Osteoblast (primary cell): ENCODE measurements around the gene TRAPPC1. TPM values are rescaled to one million over a fixed set of nuclear protein-coding genes. Genes with fewer than 3 reads are reported as not detected.

Source experiments
- DNase-seq: peaks from one replicate; pipeline ENCODE4 v3.0.0; 2011; ENCODE audit warnings: low spot score, mixed read lengths; ENCODE audit not compliant: insufficient read length; ENCODE audit errors: missing footprints
- H2AFZ ChIP-seq: 2 replicates; pipeline ENCODE4 v1.6.0; 2011; ENCODE audit warnings: mild to moderate bottlenecking, low read length
- H3K27ac ChIP-seq: 2 replicates; pipeline ENCODE4 v1.5.1; 2011; ENCODE audit warnings: mild to moderate bottlenecking, low read depth, low read length, moderate library complexity
- H3K27me3 ChIP-seq: 2 replicates; pipeline ENCODE4 v1.6.0; 2012; ENCODE audit warnings: mild to moderate bottlenecking, control low read depth, inconsistent platforms, low read length, moderate library complexity; ENCODE audit not compliant: insufficient read depth
- H3K36me3 ChIP-seq: 2 replicates; pipeline ENCODE4 v1.5.1; 2011; ENCODE audit warnings: mild to moderate bottlenecking, low read length, control low read depth, moderate library complexity; ENCODE audit not compliant: insufficient read depth
- H3K4me1 ChIP-seq: 2 replicates; pipeline ENCODE4 v1.5.1; 2011; ENCODE audit warnings: mild to moderate bottlenecking, low read length, control low read depth, moderate library complexity; ENCODE audit not compliant: insufficient read depth
- H3K4me2 ChIP-seq: 2 replicates; pipeline ENCODE4 v1.6.0; 2011; ENCODE audit warnings: mild to moderate bottlenecking, low read length; ENCODE audit not compliant: insufficient read depth
- H3K4me3 ChIP-seq: fragments of 200-600 bp; sonication (generic); 3 replicates; pipeline ENCODE4 v1.5.1; 2012; ENCODE audit warnings: mild to moderate bottlenecking, low read length, inconsistent platforms; ENCODE audit not compliant: insufficient read depth
- H3K79me2 ChIP-seq: 2 replicates; pipeline ENCODE4 v1.6.0; 2012; ENCODE audit warnings: mild to moderate bottlenecking, low read length, control low read depth, inconsistent platforms; ENCODE audit not compliant: insufficient read depth
- H3K9me3 ChIP-seq: 2 replicates; pipeline ENCODE4 v1.5.1; 2011; ENCODE audit warnings: low read depth, low read length, control low read depth
- H4K20me1 ChIP-seq: 2 replicates; pipeline ENCODE4 v1.6.0; 2012; ENCODE audit warnings: mild to moderate bottlenecking, low read length, control low read depth; ENCODE audit not compliant: insufficient read depth
- total RNA-seq: library from RNA; depleted of rRNA; stranded (reverse); fragments of >200 nt; gene quantifications from 2 replicates; pipeline ENCODE4 v1.2.3, GENCODE V29; 2012
- TF ChIP-seq, protein P1 (sequence below): IDR thresholded peaks from 2 replicates; pipeline ENCODE4 v1.5.1; 2011; ENCODE audit warnings: mild to moderate bottlenecking, low read depth, low read length, moderate library complexity; ENCODE audit errors: extremely low read depth

The TRAPPC1 gene
- total RNA-seq, 1 donor = 26.1 TPM

DNA sequence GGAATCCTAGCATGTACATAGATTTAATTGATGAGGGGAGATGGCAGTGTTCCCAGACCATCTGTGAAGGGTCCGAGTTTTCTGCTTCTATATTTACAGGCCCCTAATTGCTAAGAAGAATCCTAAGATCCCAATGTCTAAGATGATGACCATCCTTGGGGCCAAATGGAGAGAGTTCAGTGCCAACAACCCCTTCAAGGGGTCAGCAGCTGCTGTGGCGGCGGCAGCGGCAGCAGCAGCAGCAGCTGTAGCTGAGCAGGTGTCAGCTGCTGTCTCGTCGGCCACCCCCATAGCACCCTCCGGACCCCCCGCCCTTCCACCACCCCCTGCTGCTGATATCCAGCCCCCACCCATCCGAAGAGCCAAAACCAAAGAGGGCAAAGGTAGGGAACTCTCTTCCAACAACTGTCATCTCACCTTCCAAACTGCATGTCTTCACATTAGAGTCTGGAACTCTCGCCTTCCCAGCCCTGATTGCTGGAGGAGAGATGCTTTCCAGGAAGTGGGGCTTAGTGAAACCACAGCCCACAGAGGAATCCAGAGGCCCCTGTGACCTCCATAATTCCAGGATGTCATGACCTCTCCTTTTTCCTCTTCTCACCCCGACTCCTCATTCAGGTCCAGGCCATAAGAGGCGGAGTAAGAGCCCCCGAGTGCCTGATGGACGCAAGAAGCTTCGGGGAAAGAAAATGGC, 38.4 kb downstream of the TRAPPC1 start:
- peaks cover 16% of the 10 kb centered on the region for H4K20me1 ChIP-seq
- TF ChIP-seq, protein P1, sequence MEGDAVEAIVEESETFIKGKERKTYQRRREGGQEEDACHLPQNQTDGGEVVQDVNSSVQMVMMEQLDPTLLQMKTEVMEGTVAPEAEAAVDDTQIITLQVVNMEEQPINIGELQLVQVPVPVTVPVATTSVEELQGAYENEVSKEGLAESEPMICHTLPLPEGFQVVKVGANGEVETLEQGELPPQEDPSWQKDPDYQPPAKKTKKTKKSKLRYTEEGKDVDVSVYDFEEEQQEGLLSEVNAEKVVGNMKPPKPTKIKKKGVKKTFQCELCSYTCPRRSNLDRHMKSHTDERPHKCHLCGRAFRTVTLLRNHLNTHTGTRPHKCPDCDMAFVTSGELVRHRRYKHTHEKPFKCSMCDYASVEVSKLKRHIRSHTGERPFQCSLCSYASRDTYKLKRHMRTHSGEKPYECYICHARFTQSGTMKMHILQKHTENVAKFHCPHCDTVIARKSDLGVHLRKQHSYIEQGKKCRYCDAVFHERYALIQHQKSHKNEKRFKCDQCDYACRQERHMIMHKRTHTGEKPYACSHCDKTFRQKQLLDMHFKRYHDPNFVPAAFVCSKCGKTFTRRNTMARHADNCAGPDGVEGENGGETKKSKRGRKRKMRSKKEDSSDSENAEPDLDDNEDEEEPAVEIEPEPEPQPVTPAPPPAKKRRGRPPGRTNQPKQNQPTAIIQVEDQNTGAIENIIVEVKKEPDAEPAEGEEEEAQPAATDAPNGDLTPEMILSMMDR = no peak
- no peak overlapping the region for H3K4me3 ChIP-seq
- no peak overlapping the region for H2AFZ ChIP-seq
- DNase-seq = no peak
- peaks cover 77% of the 10 kb centered on the region for H3K36me3 ChIP-seq
- H3K27me3 ChIP-seq = no peaks in the 10 kb centered on the region
- H3K4me2 ChIP-seq = no peak overlapping the region
- no peaks in the 10 kb centered on the region for H3K9me3 ChIP-seq
- peaks cover 25% of the 10 kb centered on the region for H3K79me2 ChIP-seq
- peaks cover 20% of the 10 kb centered on the region for H3K4me1 ChIP-seq
- no peak overlapping the region for H3K27ac ChIP-seq

DNA sequence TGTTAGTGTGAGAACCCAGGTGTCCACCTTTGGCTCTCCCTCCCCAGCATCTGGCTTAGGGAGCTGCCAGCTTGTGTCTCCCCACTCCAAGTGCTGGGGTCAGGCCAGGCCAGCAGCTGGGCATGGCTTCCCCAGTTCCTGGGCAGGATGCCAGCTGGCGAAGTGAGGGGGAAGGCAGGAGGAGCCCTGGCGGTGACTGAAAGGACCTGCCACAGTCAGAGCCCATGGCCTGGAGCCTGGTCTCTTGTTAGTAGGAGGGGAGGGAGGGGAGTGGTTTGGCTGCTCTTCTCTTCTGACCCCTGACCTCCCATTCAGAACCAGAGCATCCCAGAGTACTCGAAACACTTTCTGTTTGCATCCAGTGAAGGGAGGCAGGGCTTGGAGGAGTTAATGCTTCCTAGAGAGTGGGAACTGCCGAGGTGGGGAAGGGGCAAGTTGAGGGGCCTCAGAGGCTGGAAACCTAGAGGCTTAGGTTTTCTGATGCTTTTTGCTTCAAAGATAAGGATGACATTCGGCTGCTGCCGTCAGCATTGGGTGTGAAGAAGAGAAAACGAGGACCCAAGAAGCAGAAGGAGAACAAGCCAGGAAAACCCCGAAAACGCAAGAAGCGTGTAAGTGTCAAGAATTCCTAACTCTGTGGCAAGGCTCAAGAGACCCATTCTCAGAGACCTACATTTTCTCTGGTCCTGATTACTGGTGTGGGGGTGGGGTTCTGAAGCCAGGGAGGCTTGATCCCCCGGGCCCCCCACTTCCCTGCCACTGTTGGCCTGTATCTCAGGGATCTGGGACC, 42.4 kb downstream of the TRAPPC1 start:
- no peaks in the 10 kb centered on the region for H3K27me3 ChIP-seq
- peak overlapping the region; percentile 39 for H3K4me3 ChIP-seq
- H3K27ac ChIP-seq = peak overlapping the region; percentile 79
- peaks cover 20% of the 10 kb centered on the region for H4K20me1 ChIP-seq
- peaks cover 36% of the 10 kb centered on the region for H3K79me2 ChIP-seq
- no peaks in the 10 kb centered on the region for H3K9me3 ChIP-seq
- H3K4me1 ChIP-seq = peaks cover 38% of the 10 kb centered on the region
- peak overlapping the region; percentile 97 for H3K4me2 ChIP-seq
- DNase-seq = peak; percentile 98
- H2AFZ ChIP-seq = no peak overlapping the region
- H3K36me3 ChIP-seq = peaks cover 45% of the 10 kb centered on the region
- TF ChIP-seq, protein P1 = peak; percentile 50

DNA sequence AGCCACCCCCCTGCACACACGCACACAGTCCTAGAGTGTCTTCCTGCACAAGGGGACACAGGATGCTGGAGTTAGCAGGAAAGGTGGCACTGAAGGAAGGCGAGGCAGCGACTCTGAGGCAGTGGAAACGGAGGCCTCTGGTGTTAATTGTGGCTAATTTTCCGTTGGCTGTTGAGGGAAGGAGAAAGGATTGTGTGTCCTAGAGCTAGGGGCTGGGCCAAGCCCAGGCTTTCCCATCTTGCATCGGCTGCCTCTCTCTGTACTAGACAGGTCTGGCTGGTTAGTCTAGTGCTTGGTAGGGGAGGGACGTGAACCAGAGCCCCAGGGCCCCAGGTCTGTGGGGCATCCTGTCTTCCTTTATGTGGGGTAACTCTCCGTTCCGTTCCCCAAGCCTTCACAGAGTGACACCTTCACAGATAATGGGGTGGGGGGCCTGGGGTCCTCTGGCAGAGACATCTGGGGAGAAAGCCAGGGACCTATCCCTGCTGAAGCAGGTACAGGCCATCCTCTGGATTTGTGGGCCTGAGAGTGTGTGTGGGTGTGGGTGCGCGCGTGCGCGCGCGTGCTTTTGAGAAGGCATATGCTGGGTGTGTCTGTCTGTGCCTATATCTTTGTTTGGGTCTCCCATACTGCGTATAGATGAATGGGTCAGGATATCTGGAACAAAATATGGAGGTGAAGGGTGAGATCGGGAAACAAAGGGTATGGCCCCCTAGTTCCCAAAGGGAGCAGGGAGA, 43.4 kb downstream of the TRAPPC1 start, which contains the start of gene CHD3:
CHD3 (plus strand) TSS at position 606 of the 737 bp plus-strand sequence. CDS start 212 bp downstream, outside the sequence.
- Histone ChIP-seq H3K79me2 (peaks cover 36% of the 10 kb centered on the region), H4K20me1 (peaks cover 20% of the 10 kb centered on the region), H3K27me3 (no peaks in the 10 kb centered on the region), H3K36me3 (peaks cover 35% of the 10 kb centered on the region), H3K27ac (peak within 1 kb of the TSS; percentile 79), H3K4me1 (peaks cover 44% of the 10 kb centered on the region), H3K4me2 (peak within 1 kb of the TSS; percentile 97), H3K4me3 (peak within 1 kb of the TSS; percentile 95), H2AFZ (peak within 1 kb of the TSS; percentile 85), H3K9me3 (no peaks in the 10 kb centered on the region)
- no peak for DNase-seq
- TF ChIP-seq, protein P1 = no peak
